A549 (cell line): ENCODE measurements around the gene SLC38A4. TPM values are rescaled to one million over a fixed set of nuclear protein-coding genes. Genes with fewer than 3 reads are reported as not detected.

Source experiments
- ATAC-seq, 2 experiments: fragments of 200-7000 bp in 1 of 2; fragments of >200 bp in 1 of 2; cut with Nextera tagmentation in 1 of 2; cut with Tn5 transposase in 1 of 2; 3 replicates each; pipeline versions ENCODE4 v1.8.0 to v1.9.1; 2018 to 2020; ENCODE audit warnings: mild to moderate bottlenecking in 1 of 2, moderate library complexity in 1 of 2
- CTCF ChIA-PET: fragments of 300-600 bp; sonication (Branson Sonifier 250); formaldehyde crosslinking; extraction: SDS; loops from one replicate; lab custom pipeline; 2021; ENCODE audit warnings: antibody characterized with exemption, inconsistent platforms; lab: Yijun Ruan, JAX
- POLR2A ChIA-PET: fragments of 350-600 bp; formaldehyde crosslinking; extraction: SDS; loops from one replicate; lab custom pipeline; 2021; ENCODE audit warnings: antibody characterized with exemption, inconsistent platforms; lab: Yijun Ruan, JAX
- DNase-seq, 2 experiments: peaks; one replicate each; pipeline versions ENCODE4 v3.0.0 to v3.0.0-alpha.2; 2011 to 2016; ENCODE audit warnings: low read depth in 1 of 2, low spot score in 1 of 2
- FAIRE-seq: peaks from 2 replicates; lab custom pipeline; 2011; peaks lifted over from hg19 to GRCh38; lab: Jason Lieb, UNC
- H3K27ac ChIP-seq, 2 experiments: fragments of >200 bp; sonication (Bioruptor Twin); formaldehyde crosslinking; 3 replicates each; pipeline ENCODE4 v1.5.1; 2016 to 2017
- H3K4me1 ChIP-seq: fragments of >200 bp; sonication (Bioruptor Twin); formaldehyde crosslinking; 3 replicates; pipeline ENCODE4 v1.6.1; 2016
- H3K4me2 ChIP-seq: fragments of >200 bp; sonication (Bioruptor Twin); formaldehyde crosslinking; 3 replicates; pipeline ENCODE4 v1.6.1; 2016
- H3K4me3 ChIP-seq: fragments of >200 bp; sonication (Bioruptor Twin); formaldehyde crosslinking; 3 replicates; pipeline ENCODE4 v1.5.1; 2016
- H3K9me3 ChIP-seq: fragments of >200 bp; sonication (Bioruptor Twin); formaldehyde crosslinking; 3 replicates; pipeline ENCODE4 v1.6.1; 2016
- CEBPB ChIP-seq, 2 experiments: fragments of >200 bp in 1 of 2; sonication (Bioruptor Twin) in 1 of 2; formaldehyde crosslinking in 1 of 2; IDR thresholded peaks; 2 replicates each; pipeline ENCODE4 v1.6.1; 2012 to 2016
- EHF ChIP-seq: fragments of 250-450 bp; sonication (Bioruptor Pico); IDR thresholded peaks from 2 replicates; pipeline ENCODE4 v1.5.0; 2020; ENCODE audit warnings: mild to moderate bottlenecking
- EHMT2 ChIP-seq: fragments of 200-600 bp; sonication (generic); IDR thresholded peaks from 2 replicates; pipeline ENCODE4 v1.6.1; 2016; ENCODE audit warnings: antibody characterized with exemption, low read depth, mild to moderate bottlenecking, moderate library complexity
- FOSL2 ChIP-seq, 2 experiments: fragments of 450-650 bp in 1 of 2; fragments of >200 bp in 1 of 2; sonication (Bioruptor Twin) in 1 of 2; formaldehyde crosslinking; IDR thresholded peaks; 2 replicates each; pipeline versions ENCODE4 v1.5.0 to v1.6.1; 2016 to 2020; ENCODE audit warnings: mild to moderate bottlenecking in 1 of 2, moderate library complexity in 1 of 2
- FOXS1 ChIP-seq: fragments of 250-450 bp; sonication (Bioruptor Pico); IDR thresholded peaks from 2 replicates; pipeline ENCODE4 v1.5.0; 2020; ENCODE audit warnings: mild to moderate bottlenecking, moderate library complexity
- GATA3 ChIP-seq: IDR thresholded peaks from 2 replicates; pipeline ENCODE4 v1.6.1; 2012; ENCODE audit warnings: borderline replicate concordance
- HMGXB4 ChIP-seq: fragments of 250-450 bp; sonication (Bioruptor Pico); IDR thresholded peaks from 2 replicates; pipeline ENCODE4 v1.5.0; 2021; ENCODE audit warnings: mild to moderate bottlenecking, moderate library complexity, borderline replicate concordance
- HOXB13 ChIP-seq: fragments of 250-450 bp; sonication (Bioruptor Pico); IDR thresholded peaks from 2 replicates; pipeline ENCODE4 v1.5.0; 2020; ENCODE audit warnings: low read depth, mild to moderate bottlenecking, moderate library complexity
- HOXB5 ChIP-seq: fragments of 250-450 bp; sonication (Bioruptor Pico); IDR thresholded peaks from 2 replicates; pipeline ENCODE4 v1.5.0; 2020; ENCODE audit warnings: mild to moderate bottlenecking, moderate library complexity
- JUN ChIP-seq, 2 experiments: fragments of >200 bp; sonication (Bioruptor Twin); formaldehyde crosslinking; IDR thresholded peaks; 2 replicates in 1 of 2; 3 replicates in 1 of 2; pipeline ENCODE4 v1.6.1; 2016 to 2017
- KDM5A ChIP-seq: fragments of 200-600 bp; sonication (generic); IDR thresholded peaks from 2 replicates; pipeline ENCODE4 v1.6.1; 2016; ENCODE audit warnings: antibody characterized with exemption, mild to moderate bottlenecking
- MYC ChIP-seq: IDR thresholded peaks from 2 replicates; pipeline ENCODE4 v1.6.1; 2012; ENCODE audit warnings: mild to moderate bottlenecking, inconsistent platforms, low read length, improper control_type of control experiment, borderline replicate concordance
- NFE2L2 ChIP-seq: fragments of 150-350 bp; conservative IDR thresholded peaks from 2 replicates; pipeline ENCODE4 v1.6.1; 2014; ENCODE audit warnings: low read length
- PBX3 ChIP-seq: IDR thresholded peaks from 2 replicates; pipeline ENCODE4 v1.6.1; 2012
- PHF8 ChIP-seq: fragments of 200-600 bp; sonication (generic); IDR thresholded peaks from 2 replicates; pipeline ENCODE4 v1.6.1; 2016; ENCODE audit warnings: low read depth, mild to moderate bottlenecking, antibody characterized with exemption, moderate library complexity, borderline replicate concordance
- POLR2A ChIP-seq: IDR thresholded peaks from 2 replicates; pipeline ENCODE4 v1.6.1; 2012; ENCODE audit warnings: mild to moderate bottlenecking, low read length
- RCOR1 ChIP-seq: fragments of 150-350 bp; IDR thresholded peaks from 2 replicates; pipeline ENCODE4 v1.6.1; 2014; ENCODE audit warnings: antibody characterized with exemption, low read length, low read depth
- RNF2 ChIP-seq: fragments of 200-600 bp; sonication (generic); IDR thresholded peaks from 2 replicates; pipeline ENCODE4 v1.6.1; 2016; ENCODE audit warnings: low read depth, mild to moderate bottlenecking, antibody characterized with exemption, moderate library complexity, borderline replicate concordance
- SREBF2 ChIP-seq: fragments of 450-650 bp; IDR thresholded peaks from 2 replicates; pipeline ENCODE4 v1.6.1; 2014; ENCODE audit warnings: mild to moderate bottlenecking, moderate library complexity
- TFCP2L1 ChIP-seq: fragments of 250-450 bp; sonication (Bioruptor Pico); IDR thresholded peaks from 2 replicates; pipeline ENCODE4 v1.5.0; 2021; ENCODE audit warnings: mild to moderate bottlenecking
- TP53 ChIP-seq: fragments of 250-450 bp; sonication (Bioruptor Pico); IDR thresholded peaks from 2 replicates; pipeline ENCODE4 v1.5.0; 2021; ENCODE audit warnings: mild to moderate bottlenecking, moderate library complexity
- ZC3H11A ChIP-seq: fragments of 450-650 bp; IDR thresholded peaks from 2 replicates; pipeline ENCODE4 v1.6.1; 2014; ENCODE audit warnings: antibody characterized with exemption, mild to moderate bottlenecking
- ZFP36 ChIP-seq: fragments of 450-650 bp; IDR thresholded peaks from 2 replicates; pipeline ENCODE4 v1.6.1; 2014; ENCODE audit warnings: borderline replicate concordance; ENCODE audit not compliant: partially characterized antibody
- WGBS: methylation state at CpG from one replicate; pipeline ENCODE4 v1.1.6; 2017; ENCODE audit errors: missing lambda C conversion rate; 5-methylcytosine and 5-hydroxymethylcytosine counted together
- polyA plus RNA-seq, 4 experiments: library from polyadenylated mRNA; depleted of rRNA in 3 of 4; stranded (reverse); fragments of >200 nt; fragmentation: RNase III in 1 of 4; extraction: RNeasy Plus Mini Kit Qiagen cat#74134 plus additional on column Dnase treatment in 1 of 4; gene quantifications; 2 replicates in 3 of 4; 3 replicates in 1 of 4; pipeline ENCODE4 v1.2.3, GENCODE V29; 2011 to 2017
- TF ChIP-seq, protein P1 (sequence below): fragments of >200 bp; sonication (Bioruptor Twin); formaldehyde crosslinking; IDR thresholded peaks from 3 replicates; pipeline ENCODE4 v1.5.1; 2016
- TF ChIP-seq, protein P2 (sequence below): IDR thresholded peaks from 2 replicates; pipeline ENCODE4 v1.6.1; 2012; ENCODE audit warnings: low read depth, borderline replicate concordance
- TF ChIP-seq, protein P3 (sequence below): fragments of 250-450 bp; sonication (Bioruptor Pico); IDR thresholded peaks from 2 replicates; pipeline ENCODE4 v1.5.0; 2020; ENCODE audit warnings: low read depth, mild to moderate bottlenecking, moderate library complexity

SLC38A4 gene
- polyA plus RNA-seq, 2 of the 4 experiments (the other 2 are of a cell fraction): 0.09 to 0.30 TPM

DNA sequence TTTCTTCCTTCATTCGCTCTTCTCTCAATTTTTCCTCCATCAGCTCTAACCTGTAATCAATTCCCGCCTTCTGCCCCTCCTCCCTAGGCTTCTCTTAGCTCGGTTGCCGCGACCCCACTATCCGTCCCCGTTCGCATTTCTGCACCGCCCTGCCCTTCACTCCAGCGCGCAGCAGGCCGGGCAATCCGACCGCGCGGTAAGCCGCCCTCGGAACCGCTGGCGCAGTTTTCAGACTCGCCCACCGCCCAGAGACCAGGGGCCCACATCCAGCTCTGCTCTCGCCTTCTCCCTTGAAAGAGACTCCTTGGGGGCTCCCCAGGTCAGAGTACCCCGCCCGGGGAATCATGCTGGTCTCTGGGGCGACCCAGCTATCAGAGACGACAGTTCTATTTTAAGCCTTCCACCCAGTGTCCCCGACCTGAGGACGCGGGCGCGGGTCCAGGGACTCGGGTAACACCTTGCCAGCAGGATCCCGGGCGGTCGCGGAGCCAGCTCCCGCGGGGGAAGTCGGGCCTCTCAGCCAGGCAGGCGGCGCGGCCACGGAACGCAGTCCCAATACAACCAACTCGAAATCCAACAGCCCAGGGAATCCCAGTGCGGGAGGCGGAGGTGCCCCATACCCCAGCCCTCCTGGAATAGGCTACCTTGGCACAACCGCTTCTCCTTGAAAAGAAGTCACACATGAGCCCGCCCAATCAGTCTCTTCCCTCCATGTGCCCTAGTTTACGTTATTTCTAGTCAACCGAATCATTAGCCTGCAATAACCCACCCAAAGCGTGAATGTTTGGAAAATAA lies 5.7 kb upstream of the SLC38A4 start:
- FAIRE-seq (no peak), DNase-seq (no peak), ATAC-seq (peak; percentile 44 to 71; a peak in 3 of 6 replicates)
- no peaks in the 10 kb centered on the region for H3K4me1 ChIP-seq
- peak overlapping the region; percentile 74 for H3K4me2 ChIP-seq
- CTCF ChIA-PET: interaction anchor here (0.8 to 1.1 kb wide), 2 partner anchors 18 to 152 kb away, joined by 3 read pairs; no protein-coding TSS in a partner anchor
- no peak for TF ChIP-seq FOSL2 (IDR thresholded peaks at IDR 0.05)
- no peak for TF ChIP-seq FOSL2 (CRISPR knock-in tag; IDR thresholded peaks at IDR 0.05)
- no peak for TF ChIP-seq EHMT2
- TF ChIP-seq, protein P1, sequence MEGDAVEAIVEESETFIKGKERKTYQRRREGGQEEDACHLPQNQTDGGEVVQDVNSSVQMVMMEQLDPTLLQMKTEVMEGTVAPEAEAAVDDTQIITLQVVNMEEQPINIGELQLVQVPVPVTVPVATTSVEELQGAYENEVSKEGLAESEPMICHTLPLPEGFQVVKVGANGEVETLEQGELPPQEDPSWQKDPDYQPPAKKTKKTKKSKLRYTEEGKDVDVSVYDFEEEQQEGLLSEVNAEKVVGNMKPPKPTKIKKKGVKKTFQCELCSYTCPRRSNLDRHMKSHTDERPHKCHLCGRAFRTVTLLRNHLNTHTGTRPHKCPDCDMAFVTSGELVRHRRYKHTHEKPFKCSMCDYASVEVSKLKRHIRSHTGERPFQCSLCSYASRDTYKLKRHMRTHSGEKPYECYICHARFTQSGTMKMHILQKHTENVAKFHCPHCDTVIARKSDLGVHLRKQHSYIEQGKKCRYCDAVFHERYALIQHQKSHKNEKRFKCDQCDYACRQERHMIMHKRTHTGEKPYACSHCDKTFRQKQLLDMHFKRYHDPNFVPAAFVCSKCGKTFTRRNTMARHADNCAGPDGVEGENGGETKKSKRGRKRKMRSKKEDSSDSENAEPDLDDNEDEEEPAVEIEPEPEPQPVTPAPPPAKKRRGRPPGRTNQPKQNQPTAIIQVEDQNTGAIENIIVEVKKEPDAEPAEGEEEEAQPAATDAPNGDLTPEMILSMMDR: no peak
- TF ChIP-seq HOXB13 (CRISPR knock-in tag): no peak
- no peak for TF ChIP-seq GATA3
- POLR2A ChIA-PET: no interaction called here
- H3K9me3 ChIP-seq: no peaks in the 10 kb centered on the region
- H3K27ac ChIP-seq: peak overlapping the region in 1 of 2 experiments; percentile 49; a peak in 1 of 6 replicates
- 34% methylated on average over 39 of the region's 53 CpGs for WGBS
- peak overlapping the region; percentile 34 for H3K4me3 ChIP-seq

DNA sequence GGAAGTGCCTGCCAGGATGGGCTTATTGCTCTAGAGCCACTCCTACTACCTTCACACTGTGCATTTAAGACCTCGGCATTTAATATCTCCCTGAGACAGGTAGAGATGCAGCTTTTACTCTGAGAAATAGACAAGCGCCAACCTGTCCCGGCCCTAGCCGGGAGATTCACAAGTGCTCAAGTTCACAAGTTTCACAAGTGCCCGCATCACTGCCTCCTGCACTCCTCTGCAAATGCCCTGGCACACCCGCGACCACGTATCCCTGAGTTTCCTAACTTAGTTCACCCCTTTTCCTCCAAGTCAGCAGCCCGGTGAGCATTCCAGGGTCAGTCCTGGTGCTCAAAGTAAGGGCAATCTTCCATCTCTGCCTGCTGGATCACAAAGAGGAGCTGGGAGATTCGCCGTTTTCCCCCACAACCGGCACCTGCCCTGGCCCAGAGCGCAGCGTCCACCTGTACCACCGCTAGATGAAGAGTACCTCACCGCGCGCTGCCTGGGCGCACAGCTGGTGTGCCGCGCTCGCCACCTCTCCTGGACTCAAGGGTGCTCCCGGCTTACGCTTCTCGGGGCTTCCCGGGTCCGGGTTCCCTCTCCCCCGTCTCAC lies 5.0 kb upstream of the SLC38A4 start:
- WGBS: 35% methylated on average over 26 of the region's 28 CpGs
- ChIA-PET POLR2A (no interaction called here), CTCF (interaction anchor here (0.8 to 1.1 kb wide), 2 partner anchors 17 to 153 kb away, joined by 3 read pairs; no protein-coding TSS in a partner anchor)
- H3K9me3 ChIP-seq: no peaks in the 10 kb centered on the region
- no peak for FAIRE-seq
- no peak overlapping the region for H3K27ac ChIP-seq
- ATAC-seq: peak in 1 of 2 experiments; percentile 75; a peak in 4 of 6 replicates
- H3K4me1 ChIP-seq: no peaks in the 10 kb centered on the region
- H3K4me2 ChIP-seq: peak overlapping the region; percentile 74
- TF ChIP-seq TFCP2L1 (CRISPR knock-in tag): no peak
- TF ChIP-seq MYC: no peak
- no peak for TF ChIP-seq RCOR1
- no peak for TF ChIP-seq HOXB13 (CRISPR knock-in tag)
- no peak for TF ChIP-seq JUN (IDR thresholded peaks at IDR 0.05)
- no peak for TF ChIP-seq NFE2L2
- TF ChIP-seq TP53 (CRISPR knock-in tag): no peak
- no peak for TF ChIP-seq ZFP36
- no peak for TF ChIP-seq HOXB5 (CRISPR knock-in tag)
- no peak for TF ChIP-seq FOXS1 (CRISPR knock-in tag)
- no peak for TF ChIP-seq CEBPB (IDR thresholded peaks at IDR 0.05)
- no peak for TF ChIP-seq RNF2
- no peak for TF ChIP-seq GATA3
- no peak for TF ChIP-seq EHF (CRISPR knock-in tag)
- TF ChIP-seq, all 56 proteins: peak for 0
- DNase-seq: no peak
- peak overlapping the region; percentile 34; the same call in 2 of the 3 replicates for H3K4me3 ChIP-seq

GRCh38 chr12:46824709-46825108 lies 1.1 kb downstream of the SLC38A4 start:
- CTCF ChIA-PET: no interaction called here
- no peaks in the 10 kb centered on the region for H3K4me1 ChIP-seq
- no peaks in the 10 kb centered on the region for H3K9me3 ChIP-seq
- POLR2A ChIA-PET: no interaction called here
- no peak for DNase-seq
- no peak overlapping the region for H3K4me3 ChIP-seq
- 94% methylated on average over 2 of the region's 2 CpGs for WGBS
- ATAC-seq: no peak
- no peak overlapping the region for H3K4me2 ChIP-seq
- no peak for FAIRE-seq
- no peak overlapping the region for H3K27ac ChIP-seq
- TF ChIP-seq, protein P2, sequence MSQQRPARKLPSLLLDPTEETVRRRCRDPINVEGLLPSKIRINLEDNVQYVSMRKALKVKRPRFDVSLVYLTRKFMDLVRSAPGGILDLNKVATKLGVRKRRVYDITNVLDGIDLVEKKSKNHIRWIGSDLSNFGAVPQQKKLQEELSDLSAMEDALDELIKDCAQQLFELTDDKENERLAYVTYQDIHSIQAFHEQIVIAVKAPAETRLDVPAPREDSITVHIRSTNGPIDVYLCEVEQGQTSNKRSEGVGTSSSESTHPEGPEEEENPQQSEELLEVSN: no peak
- TF ChIP-seq PHF8: no peak
- TF ChIP-seq ZC3H11A: no peak
- TF ChIP-seq EHF (CRISPR knock-in tag): no peak
- TF ChIP-seq POLR2A: no peak
- no peak for TF ChIP-seq HMGXB4 (CRISPR knock-in tag)
- TF ChIP-seq PBX3: no peak
- no peak for TF ChIP-seq KDM5A
- TF ChIP-seq SREBF2: no peak
- TF ChIP-seq, protein P3, sequence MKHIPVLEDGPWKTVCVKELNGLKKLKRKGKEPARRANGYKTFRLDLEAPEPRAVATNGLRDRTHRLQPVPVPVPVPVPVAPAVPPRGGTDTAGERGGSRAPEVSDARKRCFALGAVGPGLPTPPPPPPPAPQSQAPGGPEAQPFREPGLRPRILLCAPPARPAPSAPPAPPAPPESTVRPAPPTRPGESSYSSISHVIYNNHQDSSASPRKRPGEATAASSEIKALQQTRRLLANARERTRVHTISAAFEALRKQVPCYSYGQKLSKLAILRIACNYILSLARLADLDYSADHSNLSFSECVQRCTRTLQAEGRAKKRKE (CRISPR knock-in tag): no peak
- no peak for TF ChIP-seq MYC
- TF ChIP-seq EHMT2: no peak
- no peak for TF ChIP-seq FOXS1 (CRISPR knock-in tag)
